Measurements from ENCODE around the gene SUSD3.

Gene SUSD3

DNA sequence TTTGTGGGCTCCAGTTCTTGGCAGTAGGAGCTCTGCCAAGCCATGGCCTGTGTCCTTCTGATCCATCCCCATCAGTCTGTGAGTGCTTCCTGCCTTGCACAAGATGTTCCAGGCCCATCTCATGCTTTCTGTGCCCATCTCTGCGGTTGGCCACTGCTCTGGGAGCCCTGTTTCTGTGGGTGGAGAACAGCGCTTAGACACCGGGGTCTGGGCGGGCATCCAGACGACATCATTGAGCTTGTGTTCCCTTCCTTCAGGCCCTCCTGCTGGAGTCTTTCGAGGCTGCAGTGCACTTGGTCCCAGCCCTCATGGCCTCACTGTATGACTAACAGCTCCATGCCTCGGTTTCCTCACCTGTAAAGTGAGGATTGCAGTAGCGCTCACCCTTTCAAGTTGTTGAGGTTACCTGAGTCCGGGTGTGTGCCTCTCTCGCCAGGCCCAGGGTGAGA is 22.6 kb downstream of the SUSD3 start:
- H3K36me3 ChIP-seq, result no peaks in the 10 kb centered on the region
- DNase-seq, result no peak
- no peak overlapping the region for H3K4me3 ChIP-seq (ENCODE audit: low read depth, low read length)

DNA sequence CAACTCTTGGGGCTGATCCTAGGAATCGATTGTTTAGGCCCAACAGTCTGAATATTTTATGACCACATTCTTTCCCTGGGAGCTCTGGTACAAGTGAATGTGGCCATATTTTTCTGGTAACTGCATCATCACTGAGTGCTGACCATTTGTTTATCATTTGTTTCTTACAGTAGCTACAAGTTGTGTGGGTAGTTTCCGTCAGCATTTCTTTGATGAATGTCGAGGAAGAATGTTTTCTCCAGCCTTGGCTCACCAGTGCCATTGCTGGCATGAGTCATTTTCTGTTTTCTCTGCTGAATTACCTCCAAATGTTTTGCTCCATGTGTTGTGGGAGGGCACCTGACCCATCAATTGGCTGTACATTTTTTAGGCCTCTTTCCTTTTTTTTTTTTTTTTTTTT is 23.4 kb downstream of the SUSD3 start:
- Histone ChIP-seq H3K9me3 (ENCODE audit: severe bottlenecking) (peaks cover 2% of the 10 kb centered on the region), H3K27me3 (ENCODE audit: insufficient read depth, low read depth, severe bottlenecking) (no peaks in the 10 kb centered on the region), H3K4me3 (ENCODE audit: low read depth, low read length) (no peak overlapping the region), H3K36me3 (no peaks in the 10 kb centered on the region), H3K27ac (no peak overlapping the region)
- no peak for DNase-seq
- TF ChIP-seq, protein P1, sequence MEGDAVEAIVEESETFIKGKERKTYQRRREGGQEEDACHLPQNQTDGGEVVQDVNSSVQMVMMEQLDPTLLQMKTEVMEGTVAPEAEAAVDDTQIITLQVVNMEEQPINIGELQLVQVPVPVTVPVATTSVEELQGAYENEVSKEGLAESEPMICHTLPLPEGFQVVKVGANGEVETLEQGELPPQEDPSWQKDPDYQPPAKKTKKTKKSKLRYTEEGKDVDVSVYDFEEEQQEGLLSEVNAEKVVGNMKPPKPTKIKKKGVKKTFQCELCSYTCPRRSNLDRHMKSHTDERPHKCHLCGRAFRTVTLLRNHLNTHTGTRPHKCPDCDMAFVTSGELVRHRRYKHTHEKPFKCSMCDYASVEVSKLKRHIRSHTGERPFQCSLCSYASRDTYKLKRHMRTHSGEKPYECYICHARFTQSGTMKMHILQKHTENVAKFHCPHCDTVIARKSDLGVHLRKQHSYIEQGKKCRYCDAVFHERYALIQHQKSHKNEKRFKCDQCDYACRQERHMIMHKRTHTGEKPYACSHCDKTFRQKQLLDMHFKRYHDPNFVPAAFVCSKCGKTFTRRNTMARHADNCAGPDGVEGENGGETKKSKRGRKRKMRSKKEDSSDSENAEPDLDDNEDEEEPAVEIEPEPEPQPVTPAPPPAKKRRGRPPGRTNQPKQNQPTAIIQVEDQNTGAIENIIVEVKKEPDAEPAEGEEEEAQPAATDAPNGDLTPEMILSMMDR (IDR thresholded peaks at IDR 0.05; ENCODE audit: low read depth, low read length), result no peak

More for the DNA sequence above, 22.6 kb downstream of the SUSD3 start:
- Histone ChIP-seq H3K9me3 (ENCODE audit: severe bottlenecking) (peaks cover 2% of the 10 kb centered on the region), H3K27ac (no peak overlapping the region), H3K27me3 (ENCODE audit: insufficient read depth, low read depth, severe bottlenecking) (no peaks in the 10 kb centered on the region)
- TF ChIP-seq, protein P1 (IDR thresholded peaks at IDR 0.05; ENCODE audit: low read depth, low read length), result no peak

DNA sequence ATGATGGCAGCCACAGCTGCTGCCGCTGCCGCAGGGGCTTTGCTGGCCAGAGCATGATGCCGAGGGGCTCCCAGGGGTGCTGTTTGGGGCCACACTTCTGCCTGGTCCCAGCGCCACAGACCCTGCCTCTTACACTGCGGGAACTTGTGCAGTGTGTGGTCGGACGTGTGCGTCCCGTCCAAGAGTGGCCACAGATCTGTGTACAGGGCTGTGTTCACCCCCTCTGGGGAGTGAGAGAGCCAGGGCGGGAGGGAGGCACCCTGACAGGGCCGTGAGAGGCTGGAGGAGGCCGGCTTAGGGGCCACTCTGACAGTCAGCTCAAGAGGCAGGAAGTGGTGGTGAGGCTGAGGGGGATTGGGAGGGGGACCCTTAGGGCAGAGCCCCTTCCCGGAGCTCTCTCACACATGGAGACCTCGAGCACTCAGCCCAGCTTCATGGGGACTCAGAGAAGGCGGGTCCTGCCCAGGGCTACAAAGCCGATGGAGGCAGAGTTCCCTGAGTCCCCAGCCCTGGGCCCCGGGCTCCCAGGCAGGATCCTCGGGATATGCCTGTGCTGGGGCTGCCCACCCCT is 24.4 kb downstream of the SUSD3 start:
- TF ChIP-seq, protein P1 (IDR thresholded peaks at IDR 0.05; ENCODE audit: low read depth, low read length), result no peak
- no peak overlapping the region for H3K4me3 ChIP-seq (ENCODE audit: low read depth, low read length)

DNA sequence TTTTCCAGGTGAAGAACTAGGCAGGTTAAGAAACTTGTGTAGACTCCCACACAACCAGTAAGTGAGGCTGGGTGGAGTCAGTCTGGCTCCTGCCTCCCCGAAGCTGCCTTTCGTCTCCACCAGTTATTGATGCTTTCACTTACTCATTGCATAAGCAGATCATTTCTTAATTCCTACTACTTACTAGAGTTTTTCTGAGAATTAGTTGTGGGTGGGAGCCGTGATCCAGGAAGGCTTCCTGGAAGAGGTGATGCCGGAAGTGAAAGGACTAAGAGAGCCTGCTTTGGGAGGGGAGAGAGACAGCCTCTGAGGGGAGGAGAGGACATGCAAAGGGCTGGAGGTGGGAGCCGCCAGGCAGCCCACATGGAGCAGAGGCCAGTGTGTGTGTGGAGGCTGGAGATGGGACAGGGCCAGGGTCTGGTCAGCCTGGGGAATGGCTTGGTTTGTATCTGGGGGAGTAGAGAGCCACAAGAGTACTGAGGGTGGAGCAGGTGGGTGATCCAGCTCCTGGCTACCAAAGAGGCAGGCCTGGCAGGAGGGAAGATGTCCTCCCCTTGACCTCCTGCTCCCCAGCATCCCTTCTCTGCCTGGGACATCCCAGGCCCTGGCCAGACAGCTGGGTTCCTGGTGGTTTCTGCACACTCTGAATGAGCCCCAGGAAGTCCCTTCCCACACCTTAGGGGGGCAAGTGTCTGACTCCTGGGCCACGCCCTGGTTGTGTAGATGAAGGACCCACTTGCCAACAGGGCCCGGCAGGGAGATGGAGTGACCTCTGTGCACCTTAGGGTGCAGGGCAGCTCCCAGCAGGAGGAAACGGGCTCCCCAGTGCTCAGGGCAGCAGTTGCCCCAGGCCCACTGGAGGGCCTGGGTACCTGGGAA is 25.3 kb downstream of the SUSD3 start:
- H3K27me3 ChIP-seq (ENCODE audit: insufficient read depth, low read depth, severe bottlenecking), result no peaks in the 10 kb centered on the region
- no peak overlapping the region for H3K4me3 ChIP-seq (ENCODE audit: low read depth, low read length)
- H3K36me3 ChIP-seq, result no peaks in the 10 kb centered on the region
- H3K9me3 ChIP-seq (ENCODE audit: severe bottlenecking), result peaks cover 2% of the 10 kb centered on the region
- H3K27ac ChIP-seq, result no peak overlapping the region
- no peak for DNase-seq
- TF ChIP-seq, protein P1 (IDR thresholded peaks at IDR 0.05; ENCODE audit: low read depth, low read length), result no peak

More for the DNA sequence above, 24.4 kb downstream of the SUSD3 start:
- no peaks in the 10 kb centered on the region for H3K27me3 ChIP-seq (ENCODE audit: insufficient read depth, low read depth, severe bottlenecking)
- no peaks in the 10 kb centered on the region for H3K36me3 ChIP-seq
- DNase-seq, result no peak
- no peak overlapping the region for H3K27ac ChIP-seq
- peaks cover 2% of the 10 kb centered on the region for H3K9me3 ChIP-seq (ENCODE audit: severe bottlenecking)

DNA sequence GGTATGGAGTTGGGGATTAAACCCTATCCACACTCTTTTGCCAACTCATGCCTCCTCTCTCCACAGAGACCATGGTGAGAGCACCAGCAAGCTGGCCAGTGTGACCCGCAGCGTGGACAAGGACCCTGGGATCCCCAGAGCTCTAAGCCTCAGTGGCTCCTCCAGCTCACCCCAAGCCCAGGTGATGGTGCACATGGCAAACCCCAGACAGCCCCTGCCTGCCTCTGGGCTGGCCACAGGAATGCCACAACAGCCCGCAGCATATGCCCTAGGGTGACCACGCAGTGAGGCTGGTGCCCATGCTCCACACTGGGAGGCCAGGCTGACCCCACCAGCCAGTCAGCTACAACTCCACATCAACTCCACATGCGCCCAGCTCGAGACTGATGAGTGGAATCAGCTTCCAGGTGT is 26.0 kb downstream of the SUSD3 start:
- TF ChIP-seq, protein P1 (IDR thresholded peaks at IDR 0.05; ENCODE audit: low read depth, low read length), result no peak

More for the DNA sequence above, 26.0 kb downstream of the SUSD3 start:
- H3K9me3 ChIP-seq (ENCODE audit: severe bottlenecking), result peaks cover 2% of the 10 kb centered on the region
- no peak for DNase-seq
- no peak overlapping the region for H3K4me3 ChIP-seq (ENCODE audit: low read depth, low read length)
- H3K27ac ChIP-seq, result no peak overlapping the region
- no peaks in the 10 kb centered on the region for H3K27me3 ChIP-seq (ENCODE audit: insufficient read depth, low read depth, severe bottlenecking)
- H3K36me3 ChIP-seq, result no peaks in the 10 kb centered on the region

All from WERI-Rb-1 (cell line).